ENCODE data around the gene PSD4. TPM values are rescaled to one million over a fixed set of nuclear protein-coding genes. Genes with fewer than 3 reads are reported as not detected.

The PSD4 gene
- total RNA-seq, 2 donors from 2014 or later: 5.2 to 13.3 TPM

GRCh38 chr2:113179446-113180045 is 5.8 kb downstream of the PSD4 start:
- H3K9me3 ChIP-seq (ENCODE audit: control insufficient read depth, low read length): no peaks in the 10 kb centered on the region
- no peaks in the 10 kb centered on the region for H3K36me3 ChIP-seq (ENCODE audit: control insufficient read depth, insufficient read depth, low read length)
- Mint-ChIP-seq H3K36me3 (ENCODE audit: low read depth) (no peaks in the 10 kb centered on the region), H3K9me3 (no peaks in the 10 kb centered on the region), H3K27ac (no peak overlapping the region), H3K4me3 (no peak overlapping the region), H3K27me3 (ENCODE audit: insufficient read depth) (peaks cover 5% of the 10 kb centered on the region), H3K4me1 (peaks cover 18% of the 10 kb centered on the region)
- H3K4me1 ChIP-seq (ENCODE audit: control insufficient read depth, insufficient read depth, low read length): peaks cover 6% of the 10 kb centered on the region
- H3K27ac ChIP-seq (ENCODE audit: low read depth, low read length): no peak overlapping the region
- DNase-seq: no peak
- TF ChIP-seq, protein P1, sequence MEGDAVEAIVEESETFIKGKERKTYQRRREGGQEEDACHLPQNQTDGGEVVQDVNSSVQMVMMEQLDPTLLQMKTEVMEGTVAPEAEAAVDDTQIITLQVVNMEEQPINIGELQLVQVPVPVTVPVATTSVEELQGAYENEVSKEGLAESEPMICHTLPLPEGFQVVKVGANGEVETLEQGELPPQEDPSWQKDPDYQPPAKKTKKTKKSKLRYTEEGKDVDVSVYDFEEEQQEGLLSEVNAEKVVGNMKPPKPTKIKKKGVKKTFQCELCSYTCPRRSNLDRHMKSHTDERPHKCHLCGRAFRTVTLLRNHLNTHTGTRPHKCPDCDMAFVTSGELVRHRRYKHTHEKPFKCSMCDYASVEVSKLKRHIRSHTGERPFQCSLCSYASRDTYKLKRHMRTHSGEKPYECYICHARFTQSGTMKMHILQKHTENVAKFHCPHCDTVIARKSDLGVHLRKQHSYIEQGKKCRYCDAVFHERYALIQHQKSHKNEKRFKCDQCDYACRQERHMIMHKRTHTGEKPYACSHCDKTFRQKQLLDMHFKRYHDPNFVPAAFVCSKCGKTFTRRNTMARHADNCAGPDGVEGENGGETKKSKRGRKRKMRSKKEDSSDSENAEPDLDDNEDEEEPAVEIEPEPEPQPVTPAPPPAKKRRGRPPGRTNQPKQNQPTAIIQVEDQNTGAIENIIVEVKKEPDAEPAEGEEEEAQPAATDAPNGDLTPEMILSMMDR (conservative IDR thresholded peaks at IDR 0.05): no peak
- H3K4me3 ChIP-seq (ENCODE audit: low read length): no peak overlapping the region
- H3K9ac ChIP-seq (ENCODE audit: extremely low read depth, low read length, poor library complexity, severe bottlenecking): no peak overlapping the region
- 79 to 87% methylated on average over 8 of the region's 8 CpGs for WGBS, 2 experiments (ENCODE audit: insufficient coverage in 1 of 2, insufficient read length in 1 of 2)
- H3K27me3 ChIP-seq (ENCODE audit: control insufficient read depth, insufficient read depth, low read length, poor library complexity, severe bottlenecking): no peaks in the 10 kb centered on the region

DNA sequence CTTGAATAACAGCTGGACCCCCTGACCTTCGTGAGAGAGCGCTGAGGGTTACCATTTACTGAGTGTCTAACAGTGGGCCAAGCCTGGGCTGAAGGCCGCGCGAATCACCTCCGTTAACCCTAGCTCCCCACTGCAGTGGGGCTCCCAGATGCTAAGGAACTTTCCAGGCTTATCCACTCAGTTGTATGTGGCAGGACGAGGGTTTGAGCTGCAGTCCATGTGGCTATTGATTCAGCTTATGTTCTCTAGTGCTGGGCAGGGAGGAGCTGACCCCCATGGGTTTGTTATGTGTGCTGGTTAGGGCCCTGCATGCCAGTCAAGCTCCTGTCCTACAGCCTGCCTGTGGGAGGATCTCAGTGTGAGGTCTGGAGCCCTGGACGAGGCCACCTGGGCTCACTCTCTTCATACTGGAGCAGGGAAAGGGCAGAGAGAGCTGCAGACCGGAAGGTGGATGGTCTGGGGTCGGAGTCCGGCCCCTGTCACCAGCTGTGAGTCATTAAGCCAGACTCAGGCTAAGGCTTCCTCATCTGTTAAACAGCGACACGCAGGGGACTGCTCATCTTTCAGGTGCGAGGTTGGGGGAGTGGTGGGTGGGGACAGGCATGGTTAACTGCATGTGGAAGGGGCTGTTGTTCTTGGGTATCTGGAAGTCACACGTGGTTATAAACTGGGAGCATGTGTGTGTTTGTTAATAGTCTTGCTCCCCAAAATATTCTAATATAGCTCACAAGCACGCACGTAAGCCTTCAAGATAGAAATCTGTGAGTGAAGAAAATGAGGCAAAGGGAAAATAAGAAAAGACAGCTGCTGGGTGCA is 6.6 kb downstream of the PSD4 start:
- Mint-ChIP-seq H3K36me3 (ENCODE audit: low read depth) (no peaks in the 10 kb centered on the region), H3K4me1 (peaks cover 15% of the 10 kb centered on the region), H3K4me3 (no peak overlapping the region), H3K27me3 (ENCODE audit: insufficient read depth) (peaks cover 5% of the 10 kb centered on the region), H3K9me3 (no peaks in the 10 kb centered on the region), H3K27ac (peak overlapping the region; percentile 14)
- Histone ChIP-seq H3K9ac (ENCODE audit: extremely low read depth, low read length, poor library complexity, severe bottlenecking) (no peak overlapping the region), H3K36me3 (ENCODE audit: control insufficient read depth, insufficient read depth, low read length) (no peaks in the 10 kb centered on the region), H3K27me3 (ENCODE audit: control insufficient read depth, insufficient read depth, low read length, poor library complexity, severe bottlenecking) (no peaks in the 10 kb centered on the region), H3K27ac (ENCODE audit: low read depth, low read length) (no peak overlapping the region), H3K4me3 (ENCODE audit: low read length) (no peak overlapping the region), H3K9me3 (ENCODE audit: control insufficient read depth, low read length) (no peaks in the 10 kb centered on the region), H3K4me1 (ENCODE audit: control insufficient read depth, insufficient read depth, low read length) (peaks cover 6% of the 10 kb centered on the region)
- no peak for DNase-seq
- WGBS, 2 experiments (ENCODE audit: insufficient coverage in 1 of 2, insufficient read length in 1 of 2): 71 to 82% methylated on average over 10 to 17 of the region's 17 CpGs
- TF ChIP-seq, protein P1 (conservative IDR thresholded peaks at IDR 0.05): no peak

GRCh38 chr2:113181258-113182051 is 7.7 kb downstream of the PSD4 start:
- 83 to 91% methylated on average over 7 to 8 of the region's 8 CpGs for WGBS, 2 experiments (ENCODE audit: insufficient coverage in 1 of 2, insufficient read length in 1 of 2)
- Mint-ChIP-seq H3K9me3 (no peaks in the 10 kb centered on the region), H3K27me3 (ENCODE audit: insufficient read depth) (peaks cover 5% of the 10 kb centered on the region), H3K36me3 (ENCODE audit: low read depth) (no peaks in the 10 kb centered on the region), H3K4me3 (no peak overlapping the region), H3K27ac (peak overlapping the region; percentile 14), H3K4me1 (peaks cover 15% of the 10 kb centered on the region)
- Histone ChIP-seq H3K9me3 (ENCODE audit: control insufficient read depth, low read length) (no peaks in the 10 kb centered on the region), H3K36me3 (ENCODE audit: control insufficient read depth, insufficient read depth, low read length) (no peaks in the 10 kb centered on the region), H3K27me3 (ENCODE audit: control insufficient read depth, insufficient read depth, low read length, poor library complexity, severe bottlenecking) (no peaks in the 10 kb centered on the region), H3K4me1 (ENCODE audit: control insufficient read depth, insufficient read depth, low read length) (peaks cover 6% of the 10 kb centered on the region), H3K4me3 (ENCODE audit: low read length) (no peak overlapping the region), H3K27ac (ENCODE audit: low read depth, low read length) (no peak overlapping the region), H3K9ac (ENCODE audit: extremely low read depth, low read length, poor library complexity, severe bottlenecking) (no peak overlapping the region)
- no peak for DNase-seq
- TF ChIP-seq, protein P1 (conservative IDR thresholded peaks at IDR 0.05): no peak
